ENCODE results near the gene ZNF804B. TPM values are rescaled to one million over a fixed set of nuclear protein-coding genes. Genes with fewer than 3 reads are reported as not detected.

The ZNF804B gene
- total and polyA plus RNA-seq, 12 donors: 0.04 to 0.09 (median 0.08) TPM; not detected in 7

DNA sequence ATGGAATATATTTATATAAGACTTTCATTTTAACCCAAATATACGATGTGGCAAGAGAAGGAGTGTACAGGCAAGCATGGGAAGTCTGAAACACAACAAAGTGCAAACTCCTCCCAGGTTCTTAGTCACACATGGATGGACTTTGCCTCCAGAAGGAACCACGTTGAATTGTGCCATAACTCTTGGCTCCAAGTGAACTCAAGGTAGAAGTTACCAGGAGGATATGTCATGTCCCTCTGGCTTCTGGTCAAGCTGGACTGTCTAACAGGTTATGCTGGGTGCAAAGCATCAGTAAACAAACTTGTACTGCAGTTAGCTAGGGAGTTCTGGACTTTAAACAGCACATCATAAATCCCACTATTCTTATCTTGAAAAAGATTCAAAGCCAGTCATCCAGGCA lies 364.4 kb downstream of the ZNF804B start:
- Histone ChIP-seq H3K36me3 (replicated peaks in 1 of 2) (no peaks in the 10 kb centered on the region), H3K9me3 (replicated peaks in 1 of 3) (no peaks in the 10 kb centered on the region), H3K27me3 (no peaks in the 10 kb centered on the region), H3K4me3 (no peak overlapping the region), H3K4me1 (replicated peaks in 1 of 2) (no peaks in the 10 kb centered on the region), H3K27ac (no peak overlapping the region)
- intact Hi-C loops (cut with DNase I): no loop called here
- no peak for DNase-seq
- 58 to 63% (median 60%) methylated on average over 2 of the region's 2 CpGs for WGBS, 4 donors
- TF ChIP-seq, protein P1, sequence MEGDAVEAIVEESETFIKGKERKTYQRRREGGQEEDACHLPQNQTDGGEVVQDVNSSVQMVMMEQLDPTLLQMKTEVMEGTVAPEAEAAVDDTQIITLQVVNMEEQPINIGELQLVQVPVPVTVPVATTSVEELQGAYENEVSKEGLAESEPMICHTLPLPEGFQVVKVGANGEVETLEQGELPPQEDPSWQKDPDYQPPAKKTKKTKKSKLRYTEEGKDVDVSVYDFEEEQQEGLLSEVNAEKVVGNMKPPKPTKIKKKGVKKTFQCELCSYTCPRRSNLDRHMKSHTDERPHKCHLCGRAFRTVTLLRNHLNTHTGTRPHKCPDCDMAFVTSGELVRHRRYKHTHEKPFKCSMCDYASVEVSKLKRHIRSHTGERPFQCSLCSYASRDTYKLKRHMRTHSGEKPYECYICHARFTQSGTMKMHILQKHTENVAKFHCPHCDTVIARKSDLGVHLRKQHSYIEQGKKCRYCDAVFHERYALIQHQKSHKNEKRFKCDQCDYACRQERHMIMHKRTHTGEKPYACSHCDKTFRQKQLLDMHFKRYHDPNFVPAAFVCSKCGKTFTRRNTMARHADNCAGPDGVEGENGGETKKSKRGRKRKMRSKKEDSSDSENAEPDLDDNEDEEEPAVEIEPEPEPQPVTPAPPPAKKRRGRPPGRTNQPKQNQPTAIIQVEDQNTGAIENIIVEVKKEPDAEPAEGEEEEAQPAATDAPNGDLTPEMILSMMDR (IDR thresholded peaks at IDR 0.05): no peak
- TF ChIP-seq POLR2A (IDR thresholded peaks at IDR 0.05): no peak

GRCh38 chr7:89129600-89130375 lies 370.3 kb downstream of the ZNF804B start:
- 66 to 74% (median 71%) methylated on average over 2 of the region's 2 CpGs for WGBS, 4 donors
- intact Hi-C loops (cut with DNase I): no loop called here
- no peak for DNase-seq
- Histone ChIP-seq H3K9me3 (replicated peaks in 1 of 3) (no peaks in the 10 kb centered on the region), H3K27ac (no peak overlapping the region), H3K4me1 (replicated peaks in 1 of 2) (no peaks in the 10 kb centered on the region), H3K36me3 (replicated peaks in 1 of 2) (no peaks in the 10 kb centered on the region), H3K27me3 (no peaks in the 10 kb centered on the region), H3K4me3 (no peak overlapping the region)
- TF ChIP-seq, protein P1 (IDR thresholded peaks at IDR 0.05): no peak
- TF ChIP-seq POLR2A (IDR thresholded peaks at IDR 0.05): no peak

DNA sequence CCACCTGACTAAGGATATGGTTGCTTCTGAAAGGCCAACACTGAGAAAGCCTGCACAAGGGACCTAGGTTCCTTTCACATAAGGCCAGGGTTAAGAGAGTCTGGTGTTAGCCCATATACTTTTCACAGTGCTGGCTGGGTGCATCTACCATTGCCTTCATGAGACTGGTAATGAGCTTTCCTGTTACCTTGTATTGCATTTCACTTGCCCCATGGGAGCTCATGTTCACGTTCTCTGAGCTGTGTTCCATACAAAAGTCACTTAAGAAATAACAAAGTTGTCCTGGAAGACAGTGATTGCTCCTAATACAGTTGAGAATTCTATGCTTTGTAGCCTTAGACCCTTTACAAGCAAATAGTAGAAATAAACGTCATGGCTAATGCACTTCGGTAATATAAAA lies 373.9 kb downstream of the ZNF804B start:
- Histone ChIP-seq H3K36me3 (replicated peaks in 1 of 2) (no peaks in the 10 kb centered on the region), H3K9me3 (replicated peaks in 1 of 3) (no peaks in the 10 kb centered on the region), H3K4me1 (replicated peaks in 1 of 2) (no peaks in the 10 kb centered on the region), H3K27ac (no peak overlapping the region), H3K4me3 (no peak overlapping the region), H3K27me3 (no peaks in the 10 kb centered on the region)
- TF ChIP-seq POLR2A (IDR thresholded peaks at IDR 0.05): no peak
- TF ChIP-seq, protein P1 (IDR thresholded peaks at IDR 0.05): no peak
- no peak for DNase-seq
- WGBS, 4 donors: 60 to 70% (median 65%) methylated on average over 3 of the region's 3 CpGs
- intact Hi-C loops (cut with DNase I): no loop called here

- 41 to 52% (median 46%) methylated on average over 2 of the region's 2 CpGs for WGBS, 4 donors
- H3K27ac ChIP-seq: no peak overlapping the region
- DNase-seq: no peak
- no peaks in the 10 kb centered on the region for H3K27me3 ChIP-seq
- H3K4me1 ChIP-seq (replicated peaks in 1 of 2): no peaks in the 10 kb centered on the region
- intact Hi-C loops (cut with DNase I): no loop called here
- H3K9me3 ChIP-seq (replicated peaks in 1 of 3): no peaks in the 10 kb centered on the region
- no peak overlapping the region for H3K4me3 ChIP-seq
- H3K36me3 ChIP-seq (replicated peaks in 1 of 2): no peaks in the 10 kb centered on the region
- TF ChIP-seq, protein P1 (IDR thresholded peaks at IDR 0.05): no peak
- TF ChIP-seq POLR2A (IDR thresholded peaks at IDR 0.05): no peak
Observed at GRCh38 chr7:89133819-89134218, 374.3 kb downstream of the ZNF804B start.

Data from adrenal gland (tissue), 12 donors.